WTC11 (cell line): ENCODE results near the gene GABBR2.

Experiments
- E2F4 ChIP-seq: sonication (generic); formaldehyde crosslinking; IDR thresholded peaks from 2 replicates; pipeline ENCODE4 v1.8.1; 2022; ENCODE audit warnings: low read depth, mild to moderate bottlenecking, moderate library complexity, missing genetic modification reagents, borderline replicate concordance
- HMGA2 ChIP-seq: fragments of 250-450 bp; sonication (Bioruptor Pico); IDR thresholded peaks from 2 replicates; pipeline ENCODE4 v1.4.0; 2021; ENCODE audit warnings: mild to moderate bottlenecking, moderate library complexity
- MAX ChIP-seq: sonication (generic); formaldehyde crosslinking; IDR thresholded peaks from 2 replicates; pipeline ENCODE4 v1.8.0; 2022; ENCODE audit warnings: mild to moderate bottlenecking, missing genetic modification reagents
- PRDM15 ChIP-seq: sonication (generic); formaldehyde crosslinking; IDR thresholded peaks from 2 replicates; pipeline ENCODE4 v1.8.0; 2022; ENCODE audit warnings: missing genetic modification reagents
- TEAD1 ChIP-seq: sonication (generic); formaldehyde crosslinking; IDR thresholded peaks from 2 replicates; pipeline ENCODE4 v1.8.0; 2022; ENCODE audit warnings: mild to moderate bottlenecking, missing genetic modification reagents
- TEAD4 ChIP-seq: sonication (generic); formaldehyde crosslinking; IDR thresholded peaks from 2 replicates; pipeline ENCODE4 v1.8.0; 2022; ENCODE audit warnings: mild to moderate bottlenecking, missing genetic modification reagents
- USF1 ChIP-seq: sonication (generic); formaldehyde crosslinking; IDR thresholded peaks from 2 replicates; pipeline ENCODE4 v1.8.0; 2022; ENCODE audit warnings: mild to moderate bottlenecking, missing genetic modification reagents
- USF2 ChIP-seq: sonication (generic); formaldehyde crosslinking; IDR thresholded peaks from 2 replicates; pipeline ENCODE4 v1.8.1; 2023; ENCODE audit warnings: mild to moderate bottlenecking, missing genetic modification reagents, moderate library complexity
- ZNF281 ChIP-seq: sonication (generic); formaldehyde crosslinking; IDR thresholded peaks from 2 replicates; pipeline ENCODE4 v1.8.0; 2023; ENCODE audit warnings: mild to moderate bottlenecking, missing genetic modification reagents
- ZNF671 ChIP-seq: fragments of 250-450 bp; sonication (Bioruptor Pico); IDR thresholded peaks from 2 replicates; pipeline ENCODE4 v1.8.0; 2021; ENCODE audit warnings: mild to moderate bottlenecking
- TF ChIP-seq, protein P1 (sequence below): fragments of 200-600 bp; IDR thresholded peaks from 2 replicates; pipeline ENCODE4 v1.8.0; 2022; ENCODE audit warnings: antibody characterized with exemption
- TF ChIP-seq, protein P2 (sequence below): sonication (generic); formaldehyde crosslinking; IDR thresholded peaks from 2 replicates; pipeline ENCODE4 v1.8.1; 2023; ENCODE audit warnings: mild to moderate bottlenecking, missing genetic modification reagents

DNA sequence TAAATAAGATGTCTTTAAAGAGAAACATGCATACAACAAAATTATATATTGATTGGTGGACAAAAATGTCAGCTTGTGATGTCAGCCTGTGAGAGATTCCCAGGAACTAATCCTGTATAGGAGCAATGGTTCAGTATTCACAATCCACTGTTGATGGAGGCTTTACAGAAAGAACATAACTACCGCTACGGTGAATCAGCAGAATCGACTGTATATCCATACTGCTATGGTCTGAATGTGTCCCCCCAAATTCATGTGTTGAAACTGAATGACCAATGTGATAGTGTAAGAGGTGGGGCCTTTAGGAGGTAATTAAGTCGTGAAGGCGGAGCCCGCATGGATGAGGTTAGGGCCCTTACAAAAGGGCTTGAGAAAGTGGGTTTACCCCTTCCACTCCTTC, 412.9 kb downstream of the GABBR2 start:
- TF ChIP-seq ZNF281 (CRISPR knock-in tag) (no peak), MAX (no peak), TEAD1 (CRISPR knock-in tag) (no peak), USF1 (no peak), HMGA2 (no peak), PRDM15 (CRISPR knock-in tag) (no peak), USF2 (CRISPR knock-in tag) (no peak), TEAD4 (CRISPR knock-in tag) (no peak), ZNF671 (CRISPR knock-in tag) (no peak), E2F4 (CRISPR knock-in tag) (no peak)
- TF ChIP-seq, protein P1, sequence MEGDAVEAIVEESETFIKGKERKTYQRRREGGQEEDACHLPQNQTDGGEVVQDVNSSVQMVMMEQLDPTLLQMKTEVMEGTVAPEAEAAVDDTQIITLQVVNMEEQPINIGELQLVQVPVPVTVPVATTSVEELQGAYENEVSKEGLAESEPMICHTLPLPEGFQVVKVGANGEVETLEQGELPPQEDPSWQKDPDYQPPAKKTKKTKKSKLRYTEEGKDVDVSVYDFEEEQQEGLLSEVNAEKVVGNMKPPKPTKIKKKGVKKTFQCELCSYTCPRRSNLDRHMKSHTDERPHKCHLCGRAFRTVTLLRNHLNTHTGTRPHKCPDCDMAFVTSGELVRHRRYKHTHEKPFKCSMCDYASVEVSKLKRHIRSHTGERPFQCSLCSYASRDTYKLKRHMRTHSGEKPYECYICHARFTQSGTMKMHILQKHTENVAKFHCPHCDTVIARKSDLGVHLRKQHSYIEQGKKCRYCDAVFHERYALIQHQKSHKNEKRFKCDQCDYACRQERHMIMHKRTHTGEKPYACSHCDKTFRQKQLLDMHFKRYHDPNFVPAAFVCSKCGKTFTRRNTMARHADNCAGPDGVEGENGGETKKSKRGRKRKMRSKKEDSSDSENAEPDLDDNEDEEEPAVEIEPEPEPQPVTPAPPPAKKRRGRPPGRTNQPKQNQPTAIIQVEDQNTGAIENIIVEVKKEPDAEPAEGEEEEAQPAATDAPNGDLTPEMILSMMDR: no peak
- TF ChIP-seq, protein P2, sequence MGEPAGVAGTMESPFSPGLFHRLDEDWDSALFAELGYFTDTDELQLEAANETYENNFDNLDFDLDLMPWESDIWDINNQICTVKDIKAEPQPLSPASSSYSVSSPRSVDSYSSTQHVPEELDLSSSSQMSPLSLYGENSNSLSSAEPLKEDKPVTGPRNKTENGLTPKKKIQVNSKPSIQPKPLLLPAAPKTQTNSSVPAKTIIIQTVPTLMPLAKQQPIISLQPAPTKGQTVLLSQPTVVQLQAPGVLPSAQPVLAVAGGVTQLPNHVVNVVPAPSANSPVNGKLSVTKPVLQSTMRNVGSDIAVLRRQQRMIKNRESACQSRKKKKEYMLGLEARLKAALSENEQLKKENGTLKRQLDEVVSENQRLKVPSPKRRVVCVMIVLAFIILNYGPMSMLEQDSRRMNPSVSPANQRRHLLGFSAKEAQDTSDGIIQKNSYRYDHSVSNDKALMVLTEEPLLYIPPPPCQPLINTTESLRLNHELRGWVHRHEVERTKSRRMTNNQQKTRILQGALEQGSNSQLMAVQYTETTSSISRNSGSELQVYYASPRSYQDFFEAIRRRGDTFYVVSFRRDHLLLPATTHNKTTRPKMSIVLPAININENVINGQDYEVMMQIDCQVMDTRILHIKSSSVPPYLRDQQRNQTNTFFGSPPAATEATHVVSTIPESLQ (CRISPR knock-in tag): no peak
